ENCODE data around the gene RGL2.

DNA sequence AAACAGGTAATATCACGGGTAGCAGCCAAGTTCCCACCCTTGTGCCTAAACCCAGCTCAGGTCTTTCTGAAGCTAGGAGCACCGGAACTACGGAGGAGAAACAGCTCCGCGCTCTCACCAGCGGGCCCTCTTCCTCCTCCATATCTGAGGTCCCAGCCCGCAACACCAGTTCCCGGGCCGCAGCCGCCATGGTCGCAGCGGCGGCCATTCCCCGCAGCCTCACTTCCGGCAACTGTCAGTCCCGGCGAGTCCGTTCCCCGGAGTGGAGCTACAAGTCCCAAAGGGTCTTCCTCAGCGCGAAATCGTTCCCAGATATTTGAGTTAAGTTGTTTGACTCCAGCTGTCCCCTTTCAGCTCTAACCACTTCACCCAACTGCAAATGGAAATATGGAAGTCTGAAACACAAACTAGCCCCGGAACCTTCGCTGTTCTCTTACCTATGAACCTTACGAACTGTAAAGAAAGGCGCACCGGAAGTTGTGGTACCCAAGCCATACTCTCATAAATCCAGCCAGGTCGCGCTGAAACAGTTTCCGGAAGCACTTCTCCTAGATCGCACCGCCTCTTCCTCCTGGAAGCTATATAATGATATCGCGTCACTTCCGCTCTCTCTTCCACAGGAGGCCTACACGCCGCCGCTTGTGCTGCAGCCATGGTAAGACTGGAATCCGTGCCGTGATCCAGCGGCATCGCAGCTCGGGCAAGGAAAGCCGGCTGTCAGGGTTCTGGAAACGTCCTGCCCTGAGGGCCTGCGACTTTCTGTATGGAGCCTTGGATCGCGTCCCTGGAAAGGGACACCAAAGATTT lies 27.1 kb downstream of the RGL2 start, which contains the start of the genes RPS18 and VPS52:
- TF ChIP-seq, protein P1, sequence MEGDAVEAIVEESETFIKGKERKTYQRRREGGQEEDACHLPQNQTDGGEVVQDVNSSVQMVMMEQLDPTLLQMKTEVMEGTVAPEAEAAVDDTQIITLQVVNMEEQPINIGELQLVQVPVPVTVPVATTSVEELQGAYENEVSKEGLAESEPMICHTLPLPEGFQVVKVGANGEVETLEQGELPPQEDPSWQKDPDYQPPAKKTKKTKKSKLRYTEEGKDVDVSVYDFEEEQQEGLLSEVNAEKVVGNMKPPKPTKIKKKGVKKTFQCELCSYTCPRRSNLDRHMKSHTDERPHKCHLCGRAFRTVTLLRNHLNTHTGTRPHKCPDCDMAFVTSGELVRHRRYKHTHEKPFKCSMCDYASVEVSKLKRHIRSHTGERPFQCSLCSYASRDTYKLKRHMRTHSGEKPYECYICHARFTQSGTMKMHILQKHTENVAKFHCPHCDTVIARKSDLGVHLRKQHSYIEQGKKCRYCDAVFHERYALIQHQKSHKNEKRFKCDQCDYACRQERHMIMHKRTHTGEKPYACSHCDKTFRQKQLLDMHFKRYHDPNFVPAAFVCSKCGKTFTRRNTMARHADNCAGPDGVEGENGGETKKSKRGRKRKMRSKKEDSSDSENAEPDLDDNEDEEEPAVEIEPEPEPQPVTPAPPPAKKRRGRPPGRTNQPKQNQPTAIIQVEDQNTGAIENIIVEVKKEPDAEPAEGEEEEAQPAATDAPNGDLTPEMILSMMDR (IDR thresholded peaks at IDR 0.05), result peak in 2 of 5 experiments; percentile 17 to 30
- peak; percentile 90 to 100 for TF ChIP-seq EP300 (IDR thresholded peaks at IDR 0.05)

Measured in tibial nerve (tissue), 4 donors.